K562 (cell line): ENCODE results near the gene FBXO17. TPM values are rescaled to one million over a fixed set of nuclear protein-coding genes. Genes with fewer than 3 reads are reported as not detected.

Source experiments
- ATAC-seq: fragments of 200-7000 bp; cut with Tn5 transposase; 3 replicates; pipeline ENCODE4 v1.9.1; 2020; ENCODE audit warnings: moderate library complexity
- BruUV-seq: library from RNA; stranded (reverse); fragments of 400-500 nt; replicated peaks from 2 replicates; lab custom pipeline; 2021; lab: Mats Ljungman, UMichigan
- CTCF ChIA-PET: fragments of 300-600 bp; formaldehyde crosslinking; extraction: SDS; loops from one replicate; lab custom pipeline; 2021; ENCODE audit warnings: low intra/inter-chr PET ratio; lab: Yijun Ruan, JAX
- POLR2A ChIA-PET: fragments of 300-600, 350-650 bp; sonication (Branson Sonifier 250); formaldehyde crosslinking; extraction: SDS; loops from one replicate; lab custom pipeline; 2021; ENCODE audit warnings: antibody characterized with exemption, inconsistent platforms; lab: Yijun Ruan, JAX
- DNase-seq, 4 experiments: peaks; one replicate each; pipeline versions ENCODE4 v3.0.0 to v3.0.0-alpha.2; 2011 to 2018; ENCODE audit warnings: low spot score in 3 of 4, mixed read lengths in 3 of 4; ENCODE audit errors: extremely low read depth in 1 of 4
- FAIRE-seq: peaks from 2 replicates; lab custom pipeline; 2011; peaks lifted over from hg19 to GRCh38; lab: Jason Lieb, UNC
- H2AFZ ChIP-seq: 2 replicates; pipeline ENCODE4 v1.6.0; 2011; ENCODE audit warnings: low read depth, low read length, control low read depth, inconsistent platforms
- H3K27ac ChIP-seq: fragments of 200-600 bp; 3 replicates; pipeline ENCODE4 v1.8.0; 2011; ENCODE audit warnings: low read depth, mild to moderate bottlenecking, control low read depth, inconsistent platforms, low read length, moderate library complexity, mixed read lengths; ENCODE audit errors: extremely low read depth
- H3K27me3 ChIP-seq, 2 experiments: fragments of 300-600 bp in 1 of 2; 2 replicates in 1 of 2; 3 replicates in 1 of 2; pipeline versions ENCODE4 v1.6.0 to v1.8.0; 2011; ENCODE audit warnings: inconsistent platforms in 2 of 2, low read length in 2 of 2, mild to moderate bottlenecking in 1 of 2, mixed read lengths in 1 of 2, moderate library complexity in 1 of 2; ENCODE audit not compliant: control insufficient read depth in 2 of 2, insufficient read depth in 2 of 2
- H3K36me3 ChIP-seq: fragments of 300-600 bp; 3 replicates; pipeline ENCODE4 v1.8.0; 2011; ENCODE audit warnings: mild to moderate bottlenecking, low read length, inconsistent platforms; ENCODE audit not compliant: control insufficient read depth, insufficient read depth
- H3K4me1 ChIP-seq, 2 experiments: fragments of 200-600 bp in 1 of 2; replicated peaks in 1 of 2; 2 replicates in 1 of 2; 3 replicates in 1 of 2; pipeline versions ENCODE4 v1.5.1 to v1.8.0; 2011; ENCODE audit warnings: inconsistent platforms in 2 of 2, low read length in 2 of 2, mild to moderate bottlenecking in 1 of 2, mixed read lengths in 1 of 2, moderate library complexity in 1 of 2; ENCODE audit not compliant: control insufficient read depth in 2 of 2, insufficient read depth in 2 of 2
- H3K4me2 ChIP-seq: 2 replicates; pipeline ENCODE4 v1.6.1; 2011; ENCODE audit warnings: low read length, control low read depth, inconsistent platforms, mixed read lengths; ENCODE audit not compliant: insufficient read depth
- H3K4me3 ChIP-seq: fragments of 200-600 bp; sonication (generic), shearing (Covaris generic); 2 replicates; pipeline ENCODE4 v1.5.1; 2016; ENCODE audit warnings: control low read depth, inconsistent platforms
- H3K79me2 ChIP-seq: fragments of 200-600 bp; 3 replicates; pipeline ENCODE4 v1.8.0; 2011; ENCODE audit warnings: low read length, inconsistent platforms; ENCODE audit not compliant: control insufficient read depth, insufficient read depth
- H3K9ac ChIP-seq, 2 experiments: 2 replicates each; pipeline versions ENCODE4 v1.6.0 to v1.6.1; 2011; ENCODE audit warnings: low read depth in 2 of 2, low read length in 2 of 2, control low read depth in 1 of 2, inconsistent platforms in 1 of 2, mild to moderate bottlenecking in 1 of 2, mixed read lengths in 1 of 2; ENCODE audit not compliant: insufficient read depth in 1 of 2
- H3K9me1 ChIP-seq: one replicate; pipeline ENCODE4 v1.6.0; 2011; ENCODE audit warnings: inconsistent platforms, mild to moderate bottlenecking, low read length, moderate library complexity; ENCODE audit not compliant: control insufficient read depth, insufficient read depth
- H3K9me3 ChIP-seq: replicated peaks from 2 replicates; pipeline ENCODE4 v1.5.1; 2011; ENCODE audit warnings: low read depth, low read length, inconsistent platforms; ENCODE audit not compliant: control insufficient read depth, insufficient read depth
- H4K20me1 ChIP-seq: replicated peaks from 2 replicates; pipeline ENCODE4 v1.6.1; 2011; ENCODE audit warnings: low read length, inconsistent platforms, mixed read lengths; ENCODE audit not compliant: control insufficient read depth, insufficient read depth
- BCOR ChIP-seq: fragments of 450-650 bp; IDR thresholded peaks from 2 replicates; pipeline ENCODE4 v1.6.1; 2016
- CC2D1A ChIP-seq: fragments of 450-650 bp; IDR thresholded peaks from 2 replicates; pipeline ENCODE4 v1.6.1; 2017; ENCODE audit warnings: mild to moderate bottlenecking
- DNMT1 ChIP-seq: fragments of 450-650 bp; IDR thresholded peaks from 2 replicates; pipeline ENCODE4 v1.6.1; 2016; ENCODE audit warnings: antibody characterized with exemption, mild to moderate bottlenecking
- JUNB ChIP-seq: fragments of 450-650 bp; formaldehyde crosslinking; conservative IDR thresholded peaks from 2 replicates; pipeline ENCODE4 v1.4.0; 2020; ENCODE audit warnings: mild to moderate bottlenecking
- KLF16 ChIP-seq: IDR thresholded peaks from 2 replicates; pipeline ENCODE4 v1.6.1; 2016; ENCODE audit warnings: antibody characterized with exemption
- RBM15 ChIP-seq: fragments of 200-400 bp; formaldehyde crosslinking; IDR thresholded peaks from 2 replicates; pipeline ENCODE4 v1.6.1; 2018; ENCODE audit warnings: mild to moderate bottlenecking, low read length, moderate library complexity; ENCODE audit not compliant: insufficient read depth
- RBM25 ChIP-seq: fragments of 200-400 bp; formaldehyde crosslinking; IDR thresholded peaks from 2 replicates; pipeline ENCODE4 v1.6.1; 2018; ENCODE audit warnings: low read length, low read depth, moderate library complexity; ENCODE audit not compliant: severe bottlenecking
- RCOR1 ChIP-seq, 2 experiments: IDR thresholded peaks; 2 replicates each; pipeline ENCODE4 v1.6.1; 2012; ENCODE audit warnings: low read depth in 2 of 2, low read length in 2 of 2, borderline replicate concordance in 1 of 2, improper control_type of control experiment in 1 of 2
- ZNF121 ChIP-seq: sonication (generic); formaldehyde crosslinking; conservative IDR thresholded peaks from 2 replicates; pipeline ENCODE4 v1.8.0; 2022; ENCODE audit warnings: missing genetic modification reagents
- ZNF431 ChIP-seq: sonication (generic); formaldehyde crosslinking; IDR thresholded peaks from 2 replicates; pipeline ENCODE4 v1.8.0; 2022; ENCODE audit warnings: mild to moderate bottlenecking, missing genetic modification reagents
- WGBS: fragments of 100-300 bp; shearing (Covaris generic); methylation state at CpG from one replicate; pipeline ENCODE4 v1.1.6; 2016; ENCODE audit warnings: low coverage, mixed read lengths; ENCODE audit not compliant: insufficient coverage; ENCODE audit errors: missing lambda C conversion rate; 5-methylcytosine and 5-hydroxymethylcytosine counted together
- in situ Hi-C: fragments of 300-500 bp; cut with MboI; formaldehyde crosslinking; loops from 4 replicates; pipeline ENCODE4 v1.15.0; 2018; ENCODE audit warnings: inconsistent platforms, mixed read lengths
- intact Hi-C: fragments of 100-400 bp; cut with micrococcal nuclease; formaldehyde crosslinking; loops from 2 replicates; pipeline ENCODE4 v1.14.2; 2022
- polyA plus RNA-seq, 8 experiments: library from polyadenylated mRNA; depleted of rRNA in 4 of 8; stranded (reverse) in 5 of 8; unstranded in 3 of 8; fragments of >200 nt; fragmentation: Nextera tagmentation in 2 of 8; fragmentation: Illumina TruSeq in 1 of 8; extraction: Ambion mirVana in 2 of 8; extraction: Trizol in 1 of 8; gene quantifications; 2 replicates each; pipeline versions ENCODE4 v1.2.1 to v1.2.3, GENCODE V29; 2011 to 2014; ENCODE audit warnings: inconsistent platforms in 1 of 8, missing spikeins in 1 of 8
- total RNA-seq, 7 experiments: library from RNA; depleted of rRNA in 6 of 7; stranded (reverse); fragments of >200 nt in 6 of 7; fragmentation: Illumina TruSeq in 2 of 7; extraction: Trizol in 2 of 7; gene quantifications; 2 replicates each; pipeline versions ENCODE4 v1.2.1 to v1.2.3, GENCODE V29; 2011 to 2021; ENCODE audit warnings: low replicate concordance in 1 of 7
- TF ChIP-seq, protein P1 (sequence below): fragments of 250-450 bp; sonication (Bioruptor Pico); IDR thresholded peaks from 2 replicates; pipeline ENCODE4 v1.5.0; 2021
- TF ChIP-seq, protein P2 (sequence below), 3 experiments: IDR thresholded peaks in 2 of 3; conservative IDR thresholded peaks in 1 of 3; 2 replicates each; pipeline ENCODE4 v1.5.1; 2011 to 2012; ENCODE audit warnings: low read length in 3 of 3, mild to moderate bottlenecking in 3 of 3, control low read depth in 2 of 3, improper control_type of control experiment in 1 of 3, inconsistent platforms in 1 of 3, low read depth in 1 of 3, mixed read lengths in 1 of 3, moderate library complexity in 1 of 3; ENCODE audit not compliant: insufficient read depth in 2 of 3
- TF ChIP-seq, protein P3 (sequence below): sonication (generic); formaldehyde crosslinking; IDR thresholded peaks from 2 replicates; pipeline ENCODE4 v1.8.0; 2022; ENCODE audit warnings: missing genetic modification reagents, mild to moderate bottlenecking, borderline replicate concordance

The FBXO17 gene
- total and polyA plus RNA-seq, 9 of the 15 experiments (the other 6 are each of a cell fraction or from before 2014, with no cell fraction given): 4.1 to 27.1 (median 19.0) TPM

DNA sequence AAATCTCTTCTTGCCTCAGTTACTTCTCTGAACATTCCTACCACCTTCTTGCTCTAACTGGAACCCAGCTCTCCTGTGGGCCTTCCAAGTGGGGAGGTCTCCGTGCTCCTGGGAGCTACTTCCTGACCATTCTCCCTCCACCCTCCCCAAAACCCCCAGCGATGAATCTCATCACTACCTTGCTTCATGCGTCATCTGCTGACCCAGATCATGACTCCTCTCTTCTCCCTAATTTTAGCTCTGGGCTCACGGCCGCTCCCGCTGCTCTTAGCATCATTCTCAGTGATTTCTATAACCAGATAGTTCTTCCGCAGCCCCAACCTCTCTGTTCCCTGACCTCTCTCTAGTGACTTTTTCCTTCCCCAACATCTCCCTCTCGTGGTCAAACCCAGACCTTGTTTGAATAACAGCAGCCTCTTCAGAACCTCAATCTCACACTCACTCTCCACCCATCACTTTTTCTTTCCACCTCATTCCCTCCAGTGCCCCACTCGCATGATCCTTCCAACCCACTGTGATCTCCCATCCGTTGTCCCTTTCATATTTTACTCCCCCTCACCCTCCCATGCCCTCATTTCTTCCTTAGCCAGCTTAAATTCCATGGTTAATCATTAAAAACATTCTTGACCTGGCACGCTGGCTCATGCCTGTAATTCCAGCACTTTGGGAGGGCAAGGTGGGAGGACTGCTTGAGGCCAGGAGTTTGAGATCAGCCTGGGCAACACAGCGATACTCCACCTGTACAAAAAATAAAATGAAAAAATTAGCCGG lies 23.0 kb downstream of the FBXO17 start (continued):
- TF ChIP-seq, protein P1, sequence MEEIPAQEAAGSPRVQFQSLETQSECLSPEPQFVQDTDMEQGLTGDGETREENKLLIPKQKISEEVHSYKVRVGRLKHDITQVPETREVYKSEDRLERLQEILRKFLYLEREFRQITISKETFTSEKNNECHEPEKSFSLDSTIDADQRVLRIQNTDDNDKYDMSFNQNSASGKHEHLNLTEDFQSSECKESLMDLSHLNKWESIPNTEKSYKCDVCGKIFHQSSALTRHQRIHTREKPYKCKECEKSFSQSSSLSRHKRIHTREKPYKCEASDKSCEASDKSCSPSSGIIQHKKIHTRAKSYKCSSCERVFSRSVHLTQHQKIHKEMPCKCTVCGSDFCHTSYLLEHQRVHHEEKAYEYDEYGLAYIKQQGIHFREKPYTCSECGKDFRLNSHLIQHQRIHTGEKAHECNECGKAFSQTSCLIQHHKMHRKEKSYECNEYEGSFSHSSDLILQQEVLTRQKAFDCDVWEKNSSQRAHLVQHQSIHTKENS (CRISPR knock-in tag): no peak
- TF ChIP-seq RCOR1 (IDR thresholded peaks at IDR 0.05; ENCODE audit: borderline replicate concordance in 1 of 2, low read depth in 2 of 2, low read length in 2 of 2) (no peak), CC2D1A (peak; percentile 44; the same call in 1 of the 2 replicates), RBM15 (no peak), JUNB (CRISPR knock-in tag) (no peak)
- TF ChIP-seq, all 486 proteins: peak for 10

DNA sequence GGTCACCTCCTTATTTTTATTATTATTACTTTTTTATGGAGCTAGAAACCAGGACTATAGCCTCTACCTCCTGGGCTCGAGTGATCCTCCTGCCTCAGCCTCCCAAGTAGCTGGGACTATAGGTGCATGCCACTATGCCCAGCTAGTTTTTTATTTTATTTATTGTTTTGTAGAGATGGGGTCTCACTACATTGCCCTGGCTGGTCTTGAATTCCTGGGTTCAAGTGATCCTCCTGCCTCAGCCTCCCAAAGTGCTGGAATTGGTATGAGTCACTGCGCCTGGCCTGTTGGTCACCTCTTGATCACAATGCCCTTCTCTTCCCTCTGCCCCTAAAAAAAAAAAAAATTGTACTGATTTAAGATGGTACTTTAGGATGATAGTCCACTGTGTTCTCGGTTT lies 24.4 kb downstream of the FBXO17 start:
- no peaks in the 10 kb centered on the region for H4K20me1 ChIP-seq
- H3K36me3 ChIP-seq: peaks cover 17% of the 10 kb centered on the region; the same call in 1 of the 3 replicates
- BruUV-seq: no TSS peak
- no peak overlapping the region for H2AFZ ChIP-seq
- no peak for FAIRE-seq
- intact Hi-C loops: loop anchor here (5.0 kb wide), 1 partner anchor 549 kb away; the partner anchor contains the start of gene FAM98C
- H3K9ac ChIP-seq: no peak overlapping the region
- H3K9me1 ChIP-seq: no peaks in the 10 kb centered on the region
- no peaks in the 10 kb centered on the region for H3K9me3 ChIP-seq
- ChIA-PET POLR2A (interaction anchor here (0.6 to 0.7 kb wide), 2 partner anchors 8 to 13 kb away, joined by 3 read pairs; no protein-coding TSS in a partner anchor), CTCF (interaction anchor here (0.6 to 0.9 kb wide), 2 partner anchors 548 to 608 kb away, joined by 5 to 7 read pairs; partner anchors contain the start of gene FAM98C)
- no peaks in the 10 kb centered on the region for H3K79me2 ChIP-seq
- no peak for DNase-seq
- no peaks in the 10 kb centered on the region for H3K27me3 ChIP-seq
- TF ChIP-seq DNMT1 (no peak), RBM25 (peak; percentile 36), BCOR (0 out of 2 replicates have a peak, but pooled peaks have one; percentile 12), KLF16 (no peak), ZNF431 (CRISPR knock-in tag) (no peak), ZNF121 (CRISPR knock-in tag) (peak; percentile 89)
- TF ChIP-seq, protein P2, sequence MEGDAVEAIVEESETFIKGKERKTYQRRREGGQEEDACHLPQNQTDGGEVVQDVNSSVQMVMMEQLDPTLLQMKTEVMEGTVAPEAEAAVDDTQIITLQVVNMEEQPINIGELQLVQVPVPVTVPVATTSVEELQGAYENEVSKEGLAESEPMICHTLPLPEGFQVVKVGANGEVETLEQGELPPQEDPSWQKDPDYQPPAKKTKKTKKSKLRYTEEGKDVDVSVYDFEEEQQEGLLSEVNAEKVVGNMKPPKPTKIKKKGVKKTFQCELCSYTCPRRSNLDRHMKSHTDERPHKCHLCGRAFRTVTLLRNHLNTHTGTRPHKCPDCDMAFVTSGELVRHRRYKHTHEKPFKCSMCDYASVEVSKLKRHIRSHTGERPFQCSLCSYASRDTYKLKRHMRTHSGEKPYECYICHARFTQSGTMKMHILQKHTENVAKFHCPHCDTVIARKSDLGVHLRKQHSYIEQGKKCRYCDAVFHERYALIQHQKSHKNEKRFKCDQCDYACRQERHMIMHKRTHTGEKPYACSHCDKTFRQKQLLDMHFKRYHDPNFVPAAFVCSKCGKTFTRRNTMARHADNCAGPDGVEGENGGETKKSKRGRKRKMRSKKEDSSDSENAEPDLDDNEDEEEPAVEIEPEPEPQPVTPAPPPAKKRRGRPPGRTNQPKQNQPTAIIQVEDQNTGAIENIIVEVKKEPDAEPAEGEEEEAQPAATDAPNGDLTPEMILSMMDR (IDR thresholded peaks at IDR 0.05 in 2 of 3, conservative IDR thresholded peaks at IDR 0.05 in 1 of 3; ENCODE audit: insufficient read depth in 2 of 3, low read depth in 1 of 3, low read length in 3 of 3): no peak
- TF ChIP-seq, protein P3, sequence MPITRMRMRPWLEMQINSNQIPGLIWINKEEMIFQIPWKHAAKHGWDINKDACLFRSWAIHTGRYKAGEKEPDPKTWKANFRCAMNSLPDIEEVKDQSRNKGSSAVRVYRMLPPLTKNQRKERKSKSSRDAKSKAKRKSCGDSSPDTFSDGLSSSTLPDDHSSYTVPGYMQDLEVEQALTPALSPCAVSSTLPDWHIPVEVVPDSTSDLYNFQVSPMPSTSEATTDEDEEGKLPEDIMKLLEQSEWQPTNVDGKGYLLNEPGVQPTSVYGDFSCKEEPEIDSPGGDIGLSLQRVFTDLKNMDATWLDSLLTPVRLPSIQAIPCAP (CRISPR knock-in tag): no peak
- H3K4me1 ChIP-seq: peaks cover 0 to 8% of the 10 kb centered on the region in 2 experiments; a peak in 2 of 5 replicates
- H3K4me3 ChIP-seq: no peak overlapping the region
- no peak for ATAC-seq
- WGBS: 87% methylated on average over 3 of the region's 3 CpGs
- no peak overlapping the region for H3K27ac ChIP-seq
- in situ Hi-C loops: no loop called here
- H3K4me2 ChIP-seq: no peak overlapping the region
